GM19023 (cell line): Measurements from ENCODE around the gene C1QTNF1.

Experiments
- ATAC-seq: cut with Tn5 transposase; IDR thresholded peaks from one replicate; pipeline ENCODE4 v1.9.1; 2021; ENCODE audit warnings: mild to moderate bottlenecking, moderate library complexity; ENCODE audit not compliant: unreplicated experiment

C1QTNF1 gene

DNA sequence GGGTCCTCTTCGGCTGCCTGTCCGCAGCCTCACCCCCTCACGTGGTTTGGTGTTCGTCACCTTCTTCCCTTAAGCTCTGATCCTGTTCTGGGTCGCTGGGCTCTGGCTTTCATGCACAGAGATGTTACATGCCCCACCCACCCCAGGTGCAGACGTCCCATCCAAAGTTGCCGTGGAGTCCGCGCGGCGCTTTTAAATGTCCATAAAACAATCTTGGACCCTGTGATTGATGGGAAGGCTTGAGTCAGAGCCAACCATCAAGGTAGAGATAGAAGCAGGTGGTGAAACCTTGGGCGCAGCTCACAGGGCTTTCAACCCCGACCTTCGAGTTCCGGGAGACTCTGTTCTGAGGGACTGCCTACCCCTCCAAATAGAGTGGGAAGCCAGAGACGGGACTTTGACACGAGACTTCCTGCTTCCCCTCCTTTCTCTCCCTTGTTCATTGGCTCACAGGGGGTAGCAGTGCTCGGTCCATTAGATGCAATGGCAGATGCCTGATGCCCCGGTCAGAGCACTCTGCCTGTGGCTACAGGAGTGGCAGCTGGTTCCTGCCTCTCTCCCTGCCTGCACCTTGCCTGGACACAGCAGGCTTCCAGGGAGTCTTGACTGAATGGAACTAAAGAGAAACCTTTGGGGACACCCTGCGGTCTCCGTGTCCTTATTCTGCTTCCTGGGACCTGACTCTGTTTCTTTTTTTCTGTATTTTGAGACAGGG lies 54.7 kb downstream of the C1QTNF1 start:
- ATAC-seq = no peak

DNA sequence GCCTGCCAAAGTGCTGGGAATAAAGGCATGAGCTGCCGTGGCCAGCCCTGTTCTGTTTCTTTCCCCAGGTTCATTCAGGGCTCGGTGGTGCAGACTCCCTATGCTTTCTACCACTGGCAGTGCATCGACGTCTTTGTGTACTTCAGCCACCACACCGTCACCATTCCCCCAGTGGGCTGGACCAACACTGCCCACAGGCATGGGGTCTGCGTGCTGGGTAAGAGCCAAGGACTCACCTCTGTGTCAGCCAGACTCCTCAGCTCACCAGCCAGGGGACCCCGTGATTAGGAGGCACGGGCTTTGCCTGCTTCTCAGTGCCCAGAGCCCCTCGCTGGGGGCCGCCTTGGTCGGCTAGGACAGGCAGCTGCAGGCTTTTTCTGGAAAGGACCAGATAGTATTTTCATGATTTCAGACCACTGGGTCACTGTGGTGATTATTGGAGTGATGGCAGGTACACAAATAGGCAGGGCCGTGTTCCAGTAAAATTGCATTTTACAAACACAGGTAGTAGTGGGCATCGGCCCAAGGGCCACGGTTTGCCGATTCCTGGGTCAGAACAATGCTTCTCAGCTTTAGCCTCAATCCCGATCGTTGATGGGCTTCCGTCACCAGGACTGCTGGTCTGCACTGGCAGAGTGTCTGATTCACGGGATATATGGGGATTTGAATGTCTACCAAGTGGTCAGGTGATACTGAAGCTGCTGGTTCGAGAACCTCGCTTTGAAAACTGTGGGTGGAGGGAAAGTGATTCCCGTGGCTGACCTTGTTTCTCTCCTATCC lies 55.6 kb downstream of the C1QTNF1 start:
- ATAC-seq = no peak

DNA sequence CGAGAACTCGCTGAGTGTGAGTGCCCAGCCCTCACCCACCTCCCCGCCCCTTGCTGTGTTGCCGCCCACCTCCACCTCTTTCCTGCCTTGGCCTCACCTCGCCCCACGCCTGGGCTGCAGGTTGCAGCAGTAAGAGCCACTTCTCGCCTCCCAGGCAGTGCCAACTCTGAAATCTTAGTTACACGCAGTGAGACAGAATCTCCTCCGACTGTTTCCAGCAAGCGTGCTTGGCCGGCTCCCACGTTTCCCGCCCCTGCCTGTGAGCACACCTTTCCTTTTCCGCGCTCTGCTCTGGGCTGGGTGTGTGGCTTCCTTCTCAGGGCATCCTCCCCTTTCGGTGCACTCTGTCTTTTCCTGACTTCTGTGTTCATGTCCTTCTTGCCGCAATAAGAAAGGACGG lies 56.4 kb downstream of the C1QTNF1 start:
- no peak for ATAC-seq

DNA sequence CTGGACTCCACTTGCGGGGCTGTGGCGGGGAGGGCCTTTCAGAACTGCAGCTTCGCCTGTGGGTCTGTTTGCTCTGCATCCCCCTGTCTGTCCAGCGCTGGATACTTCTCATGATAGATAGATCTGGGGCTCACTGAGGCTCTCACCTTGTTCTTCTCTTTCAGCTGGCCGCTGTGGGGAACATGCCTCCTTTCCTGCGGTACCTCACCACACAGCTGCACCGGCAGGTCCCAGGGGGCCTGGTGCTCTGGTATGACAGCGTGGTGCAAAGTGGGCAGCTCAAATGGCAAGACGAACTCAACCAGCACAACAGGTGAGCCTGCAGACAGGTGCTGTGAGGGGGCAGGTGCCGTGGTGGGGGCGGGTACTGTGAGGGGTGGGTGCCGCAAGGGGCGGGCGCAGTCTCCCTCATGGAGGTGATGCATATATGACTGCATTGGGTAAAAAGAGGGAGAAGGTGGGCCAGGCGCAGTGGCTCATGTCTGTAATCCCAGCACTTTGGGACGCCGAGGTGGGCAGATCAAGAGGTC lies 56.9 kb downstream of the C1QTNF1 start:
- no peak for ATAC-seq

DNA sequence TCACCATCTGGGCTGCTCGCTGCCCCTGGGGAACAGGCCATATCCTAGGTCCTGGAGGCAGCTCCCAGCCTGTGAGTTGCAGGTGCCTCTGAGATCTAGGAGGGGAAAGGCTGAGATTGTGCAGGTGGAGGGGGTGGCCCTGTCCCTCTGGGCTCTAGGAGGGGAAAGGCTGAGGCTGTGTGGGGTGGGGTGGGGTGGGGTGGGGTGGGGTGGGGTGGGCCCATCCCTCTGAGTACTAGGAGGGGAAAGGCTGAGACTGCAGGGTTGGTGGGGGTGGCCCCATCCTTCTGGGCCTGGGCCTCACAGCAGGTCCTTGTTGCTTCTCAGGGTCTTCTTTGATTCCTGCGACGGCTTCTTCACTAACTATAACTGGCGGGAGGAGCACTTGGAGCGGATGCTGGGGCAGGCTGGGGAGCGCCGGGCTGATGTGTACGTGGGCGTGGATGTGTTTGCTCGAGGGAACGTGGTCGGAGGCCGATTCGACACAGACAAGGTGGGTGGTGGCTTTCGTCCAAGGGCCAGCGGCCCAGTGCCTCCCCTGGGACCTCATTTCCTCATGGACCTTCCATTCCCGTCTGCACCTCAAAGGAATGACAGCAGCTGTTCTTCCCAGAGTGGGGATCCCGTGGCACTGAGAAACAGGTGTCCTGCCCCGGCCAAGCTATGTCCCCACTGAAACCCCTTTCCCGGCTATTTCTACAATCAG lies 57.8 kb downstream of the C1QTNF1 start:
- no peak for ATAC-seq

DNA sequence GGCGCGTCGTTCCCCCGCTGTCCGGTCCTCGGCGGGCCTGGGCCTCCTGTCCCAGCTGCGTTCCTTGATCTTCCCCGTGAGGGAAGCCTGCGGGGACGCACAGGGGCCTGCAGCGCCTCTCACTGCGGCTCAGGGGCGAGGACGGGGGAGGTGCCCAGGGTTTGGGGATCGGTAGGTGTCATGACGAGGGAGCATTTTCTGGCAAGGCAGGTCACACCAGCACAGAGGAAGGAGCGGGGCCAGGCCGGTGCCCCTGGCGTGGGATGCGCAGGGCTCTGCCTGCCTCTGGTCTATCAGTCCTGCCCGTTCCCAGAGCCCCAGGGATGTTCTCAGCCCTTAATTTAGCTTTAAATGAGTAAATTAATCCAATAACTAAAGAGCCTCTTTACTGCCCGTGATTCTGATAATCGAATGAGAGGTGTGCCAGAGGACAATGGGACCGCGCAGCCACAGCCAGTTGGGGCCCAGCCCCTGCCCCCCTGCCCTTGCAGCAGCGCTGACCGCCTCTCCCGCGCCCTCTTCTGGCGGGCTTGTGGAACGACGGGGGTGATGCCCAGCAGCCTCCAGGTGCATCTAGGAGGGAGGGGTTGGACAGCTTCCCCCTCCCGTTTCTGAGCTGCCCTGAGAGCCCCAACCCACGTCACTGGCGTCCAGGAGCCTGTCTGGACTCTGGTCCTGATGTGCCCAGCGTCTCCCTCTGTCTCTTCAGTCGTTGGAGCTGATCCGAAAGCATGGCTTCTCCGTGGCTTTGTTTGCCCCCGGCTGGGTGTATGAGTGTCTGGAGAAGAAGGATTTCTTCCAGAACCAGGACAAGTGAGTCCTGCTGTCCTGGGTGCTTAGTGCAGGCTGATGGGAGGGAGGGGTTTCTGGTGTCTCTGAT lies 58.6 kb downstream of the C1QTNF1 start:
- no peak for ATAC-seq

DNA sequence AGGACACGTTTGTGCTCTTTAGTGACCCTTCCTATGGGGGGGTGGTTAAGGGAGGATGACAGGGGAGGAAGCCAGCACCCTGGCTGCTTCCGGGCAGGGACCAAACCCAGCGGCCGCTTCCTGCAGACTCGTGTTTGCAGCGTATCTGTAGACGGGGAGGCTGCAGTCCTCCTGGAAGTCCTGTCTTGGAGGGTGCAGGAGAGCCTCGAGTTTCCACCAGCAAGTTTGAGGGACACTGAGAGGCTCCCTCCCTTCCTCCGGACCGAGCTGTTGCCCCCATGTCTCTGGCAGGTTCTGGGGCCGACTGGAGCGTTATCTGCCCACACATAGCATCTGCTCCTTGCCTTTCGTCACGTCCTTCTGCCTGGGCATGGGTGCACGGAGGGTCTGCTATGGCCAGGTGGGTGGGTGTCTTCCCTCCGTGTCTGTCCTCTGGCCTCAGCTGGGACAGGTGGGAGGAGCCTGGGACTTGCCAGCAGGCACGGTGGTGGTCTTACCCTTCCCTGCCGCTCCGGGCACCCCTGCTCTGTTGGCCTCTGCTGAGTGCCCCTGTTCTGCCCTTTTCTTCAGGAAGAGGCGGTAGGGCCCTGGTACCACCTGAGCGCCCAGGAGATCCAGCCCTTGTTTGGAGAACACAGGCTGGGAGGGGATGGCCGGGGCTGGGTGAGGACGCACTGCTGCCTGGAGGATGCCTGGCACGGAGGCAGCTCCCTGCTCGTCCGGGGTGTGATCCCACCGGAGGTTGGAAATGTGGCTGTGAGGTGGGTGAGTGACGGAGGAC lies 59.4 kb downstream of the C1QTNF1 start:
- no peak for ATAC-seq

DNA sequence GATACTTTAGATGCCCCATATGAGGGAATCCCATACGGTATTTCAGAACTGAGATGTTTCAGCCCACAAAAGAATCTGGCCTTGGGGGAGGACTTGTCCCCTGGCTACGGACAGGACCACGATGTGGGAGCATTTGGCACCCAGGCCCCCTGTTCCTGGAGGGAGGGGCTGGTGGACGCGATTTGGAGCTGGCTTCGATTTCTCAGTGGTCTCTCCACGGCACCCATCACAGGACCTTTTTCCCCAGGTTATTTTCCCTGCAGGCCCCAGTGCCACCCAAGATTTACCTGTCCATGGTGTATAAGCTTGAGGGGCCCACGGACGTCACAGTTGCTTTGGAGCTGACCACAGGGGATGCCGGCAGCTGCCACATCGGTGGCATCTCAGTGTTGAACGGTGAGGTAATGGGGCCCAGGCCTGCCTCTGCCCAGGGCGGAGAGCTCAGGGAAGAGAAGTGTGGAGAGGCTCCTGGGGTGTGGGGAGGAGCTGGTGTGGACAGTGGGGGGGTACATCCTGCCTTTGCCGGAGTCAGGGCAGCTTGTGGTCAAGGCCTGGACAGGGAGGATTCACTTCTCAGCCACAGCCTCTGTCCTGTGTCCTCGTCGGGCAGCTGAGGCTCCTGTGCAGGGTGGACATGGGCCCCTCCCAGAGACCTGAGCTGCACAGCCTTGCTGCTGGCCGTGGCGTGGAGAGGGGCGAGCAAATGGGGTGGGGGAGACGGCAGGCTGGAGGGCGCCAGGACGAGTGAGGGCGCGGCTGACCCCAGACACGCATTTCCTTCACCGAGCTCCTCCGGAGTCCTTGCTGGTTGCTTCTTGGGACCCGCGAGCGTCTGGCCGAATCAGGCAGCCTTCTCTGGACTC lies 60.6 kb downstream of the C1QTNF1 start:
- ATAC-seq = no peak

DNA sequence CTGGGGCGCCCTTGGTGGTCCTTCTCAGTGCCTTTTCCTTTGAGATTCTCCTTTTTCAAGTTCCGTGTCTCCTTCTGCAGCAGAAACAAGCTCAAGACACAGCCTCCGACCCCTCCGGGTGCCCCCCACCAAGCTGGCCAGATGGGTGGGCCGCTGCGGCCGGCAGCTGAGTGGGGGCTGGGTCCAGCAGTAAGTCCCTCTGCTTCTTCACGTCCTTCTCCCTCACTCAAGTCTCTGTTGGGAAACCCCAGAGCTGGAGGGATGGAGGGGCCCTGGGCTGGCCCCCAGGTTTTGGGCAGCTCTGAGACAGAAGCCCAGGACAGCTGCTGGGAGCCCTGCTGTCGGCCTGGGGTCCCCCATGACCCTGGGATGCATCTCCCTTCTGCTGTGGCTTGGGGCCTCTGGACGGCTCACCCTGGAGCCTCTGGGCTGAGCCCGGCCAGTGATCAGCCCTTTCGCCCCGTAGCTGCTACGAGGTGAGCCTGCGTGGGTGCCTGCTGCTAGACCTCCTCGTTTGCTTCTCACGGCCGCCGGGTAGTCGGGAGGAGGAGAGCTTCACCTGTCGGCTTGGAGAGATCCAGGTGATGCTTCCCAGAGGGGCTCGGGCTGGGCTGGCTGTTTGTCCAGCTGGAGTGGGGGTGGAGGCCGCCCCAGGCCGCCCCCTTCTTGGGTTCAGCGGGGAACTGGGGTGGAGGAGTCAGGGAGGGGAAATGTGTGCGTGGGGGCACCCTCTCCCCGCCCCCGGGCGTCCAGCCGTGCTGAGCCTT lies 61.4 kb downstream of the C1QTNF1 start:
- ATAC-seq = no peak

DNA sequence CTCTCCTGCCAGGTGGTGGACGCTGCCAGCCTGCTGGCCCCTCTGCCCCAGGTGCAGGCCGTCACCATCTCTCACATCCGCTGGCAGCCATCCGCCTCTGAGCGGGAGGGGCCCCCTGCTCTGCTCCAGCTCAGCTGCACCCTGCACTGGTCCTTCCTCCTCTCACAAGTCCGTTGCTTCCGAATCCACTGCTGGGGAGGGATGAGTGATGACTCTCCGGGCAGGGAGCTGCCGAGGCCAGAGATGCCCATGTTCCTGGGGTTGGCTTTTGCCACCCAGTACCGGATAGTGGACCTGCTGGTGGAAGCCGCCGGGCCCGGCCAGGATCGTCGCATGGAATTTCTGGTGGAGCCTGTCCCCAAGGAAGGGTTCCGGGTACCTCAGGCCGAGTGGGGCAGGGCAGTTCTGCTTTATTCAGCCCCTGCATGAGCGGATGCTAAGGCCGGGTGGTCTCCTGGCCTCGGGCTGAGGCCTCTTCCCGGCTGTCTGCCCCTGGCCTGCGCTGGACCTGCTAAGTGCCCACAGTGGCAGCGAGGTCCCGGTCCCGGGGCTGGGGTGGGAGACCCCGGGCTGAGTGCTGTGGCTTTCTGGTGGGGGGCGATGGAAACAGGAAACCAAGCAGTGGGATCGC lies 62.1 kb downstream of the C1QTNF1 start:
- ATAC-seq = no peak

DNA sequence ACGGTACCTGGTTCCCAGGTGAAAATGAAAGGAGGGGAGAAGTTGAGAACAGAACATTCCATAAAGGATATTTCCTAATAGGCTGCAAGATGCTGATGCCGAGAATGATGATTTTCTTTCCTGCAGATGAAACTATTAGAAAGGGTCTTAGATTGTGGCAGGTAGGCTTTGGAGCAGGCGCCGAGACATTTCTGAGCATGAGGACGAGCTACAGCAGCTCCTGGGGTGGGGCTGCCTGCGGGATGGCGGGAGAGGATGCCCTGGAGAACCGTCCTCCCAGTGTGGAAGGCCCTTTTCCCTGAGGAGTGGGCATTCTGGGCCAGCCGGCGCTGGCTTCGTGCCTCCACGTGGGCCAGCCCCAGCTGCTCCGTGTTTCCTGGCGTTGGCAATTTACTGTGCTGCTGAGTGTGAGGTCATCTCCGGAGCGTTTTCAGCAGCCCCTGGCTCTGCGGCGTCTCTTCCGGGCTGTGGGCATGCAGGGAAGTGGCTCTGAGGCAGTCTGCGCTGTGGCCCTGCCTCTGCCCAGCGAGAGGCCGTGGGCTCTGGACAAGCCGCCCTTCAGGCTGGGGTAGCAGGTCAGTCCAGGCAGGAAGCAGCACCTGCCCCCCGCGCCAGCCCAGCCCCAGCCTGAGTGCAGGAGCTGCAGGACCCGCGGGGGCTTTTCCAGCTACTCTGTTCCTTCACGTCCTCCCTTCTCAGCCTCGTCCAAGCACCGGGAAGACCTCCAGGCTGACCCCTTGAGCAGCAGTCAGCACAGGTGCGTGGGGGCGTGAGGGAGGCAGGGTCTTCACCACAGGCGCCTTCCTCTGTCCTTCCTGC lies 62.8 kb downstream of the C1QTNF1 start:
- ATAC-seq = no peak

DNA sequence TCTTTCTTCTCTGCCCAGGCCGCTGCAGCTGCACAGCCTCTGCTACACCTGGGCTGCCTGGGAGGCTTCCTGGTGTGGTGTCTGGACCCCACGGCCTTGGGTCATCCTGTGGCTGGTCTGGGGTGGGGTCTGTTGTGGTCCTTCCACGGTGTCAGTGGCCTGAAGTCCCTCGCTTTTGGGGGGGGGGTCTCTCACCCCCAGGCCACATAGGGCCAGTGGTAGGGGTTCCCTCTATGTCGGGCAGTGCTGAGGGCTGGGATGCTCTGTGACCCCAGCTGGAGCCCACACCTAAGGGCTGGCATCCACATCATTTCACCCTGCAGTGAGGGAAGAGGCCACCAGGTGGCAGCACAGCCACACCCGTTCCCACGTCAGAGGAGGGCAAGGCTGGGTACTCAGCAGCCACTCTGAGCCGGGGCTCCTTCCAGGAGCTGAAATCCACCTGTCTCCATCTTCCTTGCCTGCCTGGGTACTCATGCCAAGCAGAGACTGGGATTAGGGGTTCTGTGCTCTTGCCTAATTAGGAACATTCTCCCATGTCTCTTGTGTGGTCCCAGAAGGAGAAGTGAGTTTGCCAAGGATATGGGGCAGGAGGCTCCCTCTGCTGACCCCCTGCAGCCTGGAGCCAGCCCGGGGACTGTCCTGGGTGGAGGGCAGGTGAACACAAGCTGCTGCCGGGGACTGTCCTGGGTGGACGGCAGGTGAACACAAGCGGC lies 63.6 kb downstream of the C1QTNF1 start:
- no peak for ATAC-seq

DNA sequence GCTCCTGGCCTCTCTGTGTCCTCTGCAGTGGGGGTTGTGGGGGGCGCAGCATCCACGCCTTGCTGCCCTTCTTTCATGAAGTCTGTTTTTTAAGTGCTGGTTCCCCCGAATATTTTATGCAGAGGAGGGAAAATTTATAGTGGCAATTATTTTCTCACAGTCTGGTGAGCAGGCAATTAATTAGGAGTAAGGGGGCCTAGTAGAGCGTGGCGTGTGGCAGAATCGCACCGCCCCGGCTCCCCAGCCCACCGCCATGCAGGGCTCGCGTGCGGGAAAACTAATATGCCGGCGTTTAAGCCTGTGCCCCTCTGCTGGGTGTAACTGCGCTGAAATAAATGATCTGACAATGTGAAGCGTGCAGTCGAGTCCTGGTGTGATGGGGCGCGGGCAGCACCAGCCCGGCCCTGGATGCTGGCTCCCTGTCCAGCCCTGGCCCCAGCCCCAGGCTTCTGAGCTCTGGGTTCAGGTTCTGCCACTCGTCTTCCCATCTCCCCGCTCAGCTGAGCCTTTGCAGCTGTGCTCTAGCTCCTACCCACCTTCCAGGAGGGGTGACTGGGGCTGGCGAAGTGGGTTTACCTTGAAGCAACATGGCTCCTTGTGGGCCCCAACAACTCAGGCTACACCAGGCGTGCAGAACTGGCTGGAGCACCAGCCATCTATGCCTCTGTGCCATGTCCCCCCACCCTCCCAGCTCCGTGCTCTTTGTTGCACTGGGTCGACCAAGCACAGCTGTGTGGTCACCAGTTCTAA lies 64.5 kb downstream of the C1QTNF1 start:
- ATAC-seq = no peak

DNA sequence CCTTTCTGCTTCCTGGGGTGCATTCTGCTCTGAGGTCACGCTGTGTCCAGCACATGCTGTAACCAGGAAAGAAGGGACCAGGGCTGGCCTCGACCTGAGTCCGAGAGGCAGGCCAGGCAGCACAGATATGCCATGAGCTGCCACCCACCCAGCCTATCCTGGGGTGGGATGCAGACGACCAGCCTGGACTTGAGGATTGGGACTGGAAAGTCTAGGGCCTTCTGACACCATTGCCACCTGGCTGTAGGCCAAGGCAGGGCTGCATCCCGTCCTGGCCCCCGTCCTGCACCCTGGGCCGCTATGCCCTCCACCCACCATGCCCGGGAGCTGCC lies 65.0 kb downstream of the C1QTNF1 start:
- no peak for ATAC-seq

DNA sequence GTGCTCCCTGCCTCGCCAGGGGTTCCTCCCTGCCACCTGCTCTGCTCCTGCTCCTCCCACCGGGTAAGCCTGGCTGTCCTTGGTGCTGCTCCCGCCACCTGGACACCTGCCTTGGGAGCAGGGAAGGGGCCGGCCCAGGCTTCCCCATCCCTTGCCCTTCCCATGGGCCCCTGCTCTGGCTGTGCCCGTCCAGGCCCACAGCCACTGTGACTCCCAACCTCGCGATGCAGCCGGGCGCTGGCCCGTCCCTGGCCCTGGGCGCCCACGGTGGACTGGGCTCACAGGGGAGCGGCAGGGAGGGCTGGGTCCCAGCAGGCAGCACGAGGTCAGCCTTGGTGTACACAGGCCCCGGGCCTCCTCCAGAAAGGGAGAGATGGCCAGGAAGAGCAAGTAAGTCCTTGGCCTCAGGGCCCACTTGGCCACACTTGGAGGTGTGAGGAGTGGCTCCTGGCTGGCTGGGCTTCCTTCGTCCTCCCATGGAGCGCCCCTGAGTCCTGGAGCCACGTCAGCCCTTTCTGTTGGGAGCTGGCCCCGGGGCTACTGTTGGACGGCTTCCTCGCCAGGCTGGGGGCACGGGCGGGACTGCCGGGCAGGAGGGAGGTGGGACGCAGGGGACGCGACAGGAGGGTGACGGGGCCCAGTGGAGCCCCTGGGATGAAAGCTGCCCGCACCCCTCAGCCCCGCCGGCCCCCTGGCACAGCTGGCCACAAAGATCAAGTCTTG lies 65.9 kb downstream of the C1QTNF1 start:
- ATAC-seq = no peak
